D721Med (cell line): ENCODE measurements around the gene NUDT2.
"Not testable (repeated sequence)": the region's sequence is repeated elsewhere in the genome, so short reads cannot be mapped to it uniquely, and the experiment has no call there.

Experiments used
- DNase-seq: peaks from one replicate; pipeline ENCODE4 v3.0.0; 2011; ENCODE audit warnings: low spot score; ENCODE audit not compliant: insufficient read length
- FAIRE-seq: peaks from 2 replicates; lab custom pipeline; 2011; peaks lifted over from hg19 to GRCh38; lab: Jason Lieb, UNC
- TF ChIP-seq, protein P1 (sequence below): IDR thresholded peaks from 2 replicates; pipeline ENCODE4 v1.5.1; 2012; ENCODE audit warnings: mild to moderate bottlenecking, control low read depth; ENCODE audit not compliant: insufficient read depth; ENCODE audit errors: missing control alignments

Gene NUDT2

DNA sequence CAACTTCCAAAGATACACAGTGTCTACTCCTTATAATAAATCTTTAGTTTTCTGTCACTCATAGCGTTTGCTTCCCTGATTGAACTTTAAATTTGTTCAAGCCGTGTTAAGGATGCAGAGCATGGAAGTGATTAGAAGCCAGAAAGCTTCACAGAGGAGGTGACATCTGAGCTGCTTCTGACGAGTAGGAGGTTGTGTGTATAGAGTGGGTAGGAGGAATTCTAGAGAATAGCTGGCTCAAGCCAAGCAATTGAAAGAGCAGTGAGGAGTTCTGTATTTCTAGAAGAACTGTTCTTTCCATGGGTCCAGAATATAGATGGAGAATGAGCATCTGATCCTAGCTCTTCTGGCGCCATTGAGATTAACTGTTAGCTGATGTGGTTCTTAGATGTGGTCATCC lies 6.0 kb downstream of the NUDT2 start:
- FAIRE-seq = no peak
- TF ChIP-seq, protein P1, sequence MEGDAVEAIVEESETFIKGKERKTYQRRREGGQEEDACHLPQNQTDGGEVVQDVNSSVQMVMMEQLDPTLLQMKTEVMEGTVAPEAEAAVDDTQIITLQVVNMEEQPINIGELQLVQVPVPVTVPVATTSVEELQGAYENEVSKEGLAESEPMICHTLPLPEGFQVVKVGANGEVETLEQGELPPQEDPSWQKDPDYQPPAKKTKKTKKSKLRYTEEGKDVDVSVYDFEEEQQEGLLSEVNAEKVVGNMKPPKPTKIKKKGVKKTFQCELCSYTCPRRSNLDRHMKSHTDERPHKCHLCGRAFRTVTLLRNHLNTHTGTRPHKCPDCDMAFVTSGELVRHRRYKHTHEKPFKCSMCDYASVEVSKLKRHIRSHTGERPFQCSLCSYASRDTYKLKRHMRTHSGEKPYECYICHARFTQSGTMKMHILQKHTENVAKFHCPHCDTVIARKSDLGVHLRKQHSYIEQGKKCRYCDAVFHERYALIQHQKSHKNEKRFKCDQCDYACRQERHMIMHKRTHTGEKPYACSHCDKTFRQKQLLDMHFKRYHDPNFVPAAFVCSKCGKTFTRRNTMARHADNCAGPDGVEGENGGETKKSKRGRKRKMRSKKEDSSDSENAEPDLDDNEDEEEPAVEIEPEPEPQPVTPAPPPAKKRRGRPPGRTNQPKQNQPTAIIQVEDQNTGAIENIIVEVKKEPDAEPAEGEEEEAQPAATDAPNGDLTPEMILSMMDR = no peak
- DNase-seq = no peak

GRCh38 chr9:34337403-34337802 lies 8.0 kb downstream of the NUDT2 start:
- DNase-seq = no peak
- FAIRE-seq = no peak
- TF ChIP-seq, protein P1 = no peak

- not testable (repeated sequence) for FAIRE-seq, DNase-seq
Measured at GRCh38 chr9:34338079-34338478, 8.7 kb downstream of the NUDT2 start.

GRCh38 chr9:34338665-34339385 lies 9.5 kb downstream of the NUDT2 start:
- TF ChIP-seq, protein P1 = no peak
- DNase-seq = no peak
- no peak for FAIRE-seq

DNA sequence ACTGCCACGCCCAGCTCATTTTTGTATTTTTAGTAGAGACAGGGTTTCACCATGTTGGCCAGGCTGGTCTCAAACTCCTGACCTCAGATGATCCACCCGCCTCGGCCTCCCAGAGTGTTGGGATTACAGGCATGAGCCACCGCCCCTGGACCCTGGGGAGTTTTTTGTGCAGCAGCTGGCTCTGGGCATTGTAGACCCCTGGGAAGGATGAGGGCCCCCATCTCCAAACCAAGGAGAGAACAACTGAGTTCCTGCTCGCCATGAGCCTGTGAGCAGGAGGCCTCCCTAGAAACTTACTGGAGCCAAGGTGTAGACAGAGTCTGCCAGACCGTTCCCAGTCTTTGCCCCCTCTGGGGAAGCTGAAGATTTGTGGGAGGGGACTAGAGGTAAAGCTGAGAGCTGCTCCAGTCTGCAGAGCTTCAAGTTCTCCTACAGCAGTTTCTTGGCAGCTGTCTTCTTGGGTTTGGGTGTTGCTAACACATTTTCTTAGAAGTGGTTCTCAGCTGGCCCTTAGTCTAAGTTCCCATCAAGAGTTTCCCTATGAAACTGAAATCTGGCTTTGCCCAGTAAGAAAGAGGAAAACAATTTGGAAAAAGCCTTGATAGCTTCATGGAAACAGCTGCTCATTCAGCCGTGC lies 12.4 kb downstream of the NUDT2 start:
- DNase-seq = no peak
- FAIRE-seq = no peak
- TF ChIP-seq, protein P1 = no peak

GRCh38 chr9:34343090-34343489 lies 13.7 kb downstream of the NUDT2 start:
- DNase-seq = no peak
- TF ChIP-seq, protein P1 = no peak
- no peak for FAIRE-seq

DNA sequence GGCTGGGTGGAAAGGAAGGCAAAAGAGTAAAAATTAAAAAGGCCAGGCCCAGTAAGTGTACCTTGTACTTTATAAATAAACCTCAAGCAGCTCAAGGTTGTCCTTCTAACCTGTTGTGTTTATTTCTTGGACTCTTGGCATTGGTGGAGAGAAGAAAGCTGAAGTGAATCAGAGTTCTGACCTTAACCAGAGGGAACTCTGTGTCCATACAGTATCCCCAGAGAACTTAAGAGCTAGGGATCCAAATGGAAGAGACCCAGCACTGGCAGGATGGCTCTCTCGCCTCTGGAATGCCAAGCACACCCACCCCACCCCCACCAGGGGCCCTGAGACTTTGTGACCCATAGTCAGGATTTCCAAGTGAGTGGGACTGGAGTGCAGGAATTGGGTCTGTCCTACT lies 14.2 kb downstream of the NUDT2 start:
- no peak for FAIRE-seq
- TF ChIP-seq, protein P1 = no peak
- DNase-seq = no peak
